C4-2B (cell line): ENCODE results near the gene GEMIN5.
"Not testable (repeated sequence)": the region's sequence is repeated elsewhere in the genome, so short reads cannot be mapped to it uniquely, and the experiment has no call there.

Experiments used
- CTCF ChIP-seq: fragments of 450-650 bp; conservative IDR thresholded peaks from 2 replicates; pipeline ENCODE4 v1.5.1; 2017; ENCODE audit warnings: mild to moderate bottlenecking
- ZFX ChIP-seq: fragments of 450-650 bp; IDR thresholded peaks from 2 replicates; pipeline ENCODE4 v1.6.1; 2017

GRCh38 chr5:154905601-154906000 is 32.4 kb downstream of the GEMIN5 start:
- TF ChIP-seq CTCF, ZFX: not testable (repeated sequence)
